COR-L47 (cell line): ENCODE results near the gene STX3.
"Not testable (repeated sequence)": the region's sequence is repeated elsewhere in the genome, so short reads cannot be mapped to it uniquely, and the experiment has no call there.

Source experiments
- DNase-seq: peaks from one replicate; lab custom pipeline; 2025; lab: John Stamatoyannopoulos, UW

STX3 gene

GRCh38 chr11:59842316-59842715 is 87.1 kb downstream of the STX3 start:
- no peak for DNase-seq

- DNase-seq, result no peak
These were observed 90.2 kb downstream of the STX3 start, which contains the start of gene CBLIF for GRCh38 chr11:59845399-59845798. CBLIF (minus strand) TSS chr11:59845499; CDS start chr11:59845453, 46 bp downstream.

- no peak for DNase-seq
These were observed 91.4 kb downstream of the STX3 start for GRCh38 chr11:59846556-59846955.

GRCh38 chr11:59847626-59848025 is 92.5 kb downstream of the STX3 start:
- DNase-seq, result no peak

- DNase-seq, result not testable (repeated sequence)
These were observed 93.3 kb downstream of the STX3 start for GRCh38 chr11:59848439-59848838.

- DNase-seq, result no peak
These were observed 94.0 kb downstream of the STX3 start for GRCh38 chr11:59849129-59849528.

- DNase-seq, result not testable (repeated sequence)
These were observed 94.4 kb downstream of the STX3 start for GRCh38 chr11:59849551-59849950.

GRCh38 chr11:59851416-59851815 is 96.2 kb downstream of the STX3 start:
- not testable (repeated sequence) for DNase-seq

- DNase-seq, result no peak
These were observed 99.7 kb downstream of the STX3 start for GRCh38 chr11:59854871-59855270.
